Breast epithelium (tissue), 4 donors: Measurements from ENCODE around the gene OGA. TPM values are rescaled to one million over a fixed set of nuclear protein-coding genes. Genes with fewer than 3 reads are reported as not detected.
A peak's percentile ranks its signal among the peaks of the same experiment; 100 is the strongest.

ENCODE experiments used
- DNase-seq, 2 donors: peaks; one replicate each; pipeline ENCODE4 v3.0.0-alpha.2; 2019; ENCODE audit warnings: low spot score in 2 of 2
- H3K27ac ChIP-seq, 2 donors: fragments of 200-600 bp; sonication (generic) in 1 of 2; one replicate each; pipeline ENCODE4 v1.5.1; 2016 to 2019; ENCODE audit warnings: mild to moderate bottlenecking in 1 of 2
- H3K27me3 ChIP-seq, 2 donors: fragments of 200-600 bp; sonication (generic) in 1 of 2; one replicate each; pipeline versions ENCODE4 v1.5.1 to v1.6.0; 2017 to 2019; ENCODE audit warnings: control low read depth in 1 of 2, mild to moderate bottlenecking in 1 of 2
- H3K36me3 ChIP-seq: fragments of 200-600 bp; one replicate; pipeline ENCODE4 v1.5.1; 2019
- H3K4me1 ChIP-seq, 2 donors: fragments of 200-600 bp; sonication (generic); one replicate each; pipeline ENCODE4 v1.5.1; 2016 to 2019; ENCODE audit warnings: control low read depth in 1 of 2
- H3K4me3 ChIP-seq, 3 donors: fragments of 200-600 bp; sonication (generic); 1 replicate in 2 of 3; 2 replicates in 1 of 3; pipeline ENCODE4 v1.5.1; 2016 to 2019; ENCODE audit warnings: mild to moderate bottlenecking in 3 of 3, moderate library complexity in 2 of 3
- H3K9me3 ChIP-seq, 2 donors: fragments of 200-600 bp; sonication (generic) in 1 of 2; one replicate each; pipeline ENCODE4 v1.5.1; 2016 to 2019; ENCODE audit warnings: control low read depth in 1 of 2
- CTCF ChIP-seq, 3 donors: fragments of 450-650 bp; IDR thresholded peaks; one replicate each; pipeline ENCODE4 v1.5.1; 2016 to 2017; ENCODE audit warnings: antibody characterized with exemption in 3 of 3, mild to moderate bottlenecking in 3 of 3, moderate library complexity in 3 of 3
- POLR2A ChIP-seq: fragments of 450-650 bp; IDR thresholded peaks from one replicate; pipeline ENCODE4 v1.6.1; 2016; ENCODE audit warnings: antibody characterized with exemption, mild to moderate bottlenecking, moderate library complexity
- POLR2AphosphoS5 ChIP-seq, 3 donors: sonication (generic); formaldehyde crosslinking; IDR thresholded peaks; one replicate each; pipeline ENCODE4 v1.6.1; 2017; ENCODE audit warnings: antibody characterized with exemption in 3 of 3
- intact Hi-C: fragments of 100-400 bp; cut with DNase I; formaldehyde crosslinking; loops from one replicate; pipeline ENCODE4 v1.15.1; 2023; ENCODE audit warnings: low total_unique reads
- total RNA-seq, 3 donors: library from RNA; depleted of rRNA; stranded (reverse); fragments of >200 nt; gene quantifications; one replicate each; pipeline ENCODE4 v1.1.0, GENCODE V29; 2016

The OGA gene
- total RNA-seq, 3 donors from 2014 or later, result 169 to 200 (median 181) TPM

DNA sequence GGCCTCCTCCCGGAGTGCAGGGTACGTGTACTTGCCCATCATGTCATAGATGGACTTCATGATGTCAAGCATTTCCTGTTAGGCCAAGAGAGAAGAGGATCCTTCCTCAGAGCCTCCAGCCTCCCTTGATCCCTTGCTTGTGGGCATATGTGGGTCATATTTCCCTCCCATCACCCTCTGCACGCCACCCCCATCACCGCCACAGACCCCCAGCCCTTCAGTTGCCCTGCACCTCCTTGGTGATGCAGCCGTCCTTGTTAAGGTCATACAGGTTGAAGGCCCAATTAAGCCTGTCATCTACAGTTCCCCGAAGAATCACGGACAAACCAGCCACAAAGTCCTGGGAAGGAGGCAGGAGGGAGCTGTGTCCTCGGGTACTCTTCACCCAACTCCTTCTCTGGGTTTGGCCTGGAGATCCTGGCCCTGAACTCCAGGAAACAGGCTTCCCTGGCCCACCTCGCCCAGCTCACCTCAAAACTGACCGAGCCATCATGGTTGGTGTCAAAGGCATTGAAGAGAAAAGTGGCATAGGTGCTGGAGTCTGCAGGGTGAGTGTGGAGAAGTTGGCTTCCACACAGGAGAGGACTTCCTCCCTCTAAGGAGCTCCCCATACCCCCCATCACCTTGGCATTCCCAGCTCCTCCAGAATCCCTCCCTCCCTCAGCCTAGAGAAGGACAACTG, 9.8 kb upstream of the OGA start:
- intact Hi-C loops, result no loop called here
- Histone ChIP-seq H3K27me3 (no peaks in the 10 kb centered on the region), H3K36me3 (no peaks in the 10 kb centered on the region), H3K4me1 (no peaks in the 10 kb centered on the region), H3K4me3 (no peak overlapping the region), H3K27ac (no peak overlapping the region), H3K9me3 (no peaks in the 10 kb centered on the region)
- no peak for DNase-seq
- TF ChIP-seq POLR2AphosphoS5 (IDR thresholded peaks at IDR 0.05) (no peak), POLR2A (no peak), CTCF (IDR thresholded peaks at IDR 0.05) (no peak)

- no peaks in the 10 kb centered on the region for H3K36me3 ChIP-seq
- no peak overlapping the region for H3K27ac ChIP-seq
- H3K4me1 ChIP-seq, result no peaks in the 10 kb centered on the region
- intact Hi-C loops, result no loop called here
- no peaks in the 10 kb centered on the region for H3K9me3 ChIP-seq
- no peak for TF ChIP-seq POLR2AphosphoS5 (IDR thresholded peaks at IDR 0.05)
- no peaks in the 10 kb centered on the region for H3K27me3 ChIP-seq
- DNase-seq, result no peak
- no peak overlapping the region for H3K4me3 ChIP-seq
Measured at GRCh38 chr10:101826852-101827434, 8.7 kb upstream of the OGA start.

DNA sequence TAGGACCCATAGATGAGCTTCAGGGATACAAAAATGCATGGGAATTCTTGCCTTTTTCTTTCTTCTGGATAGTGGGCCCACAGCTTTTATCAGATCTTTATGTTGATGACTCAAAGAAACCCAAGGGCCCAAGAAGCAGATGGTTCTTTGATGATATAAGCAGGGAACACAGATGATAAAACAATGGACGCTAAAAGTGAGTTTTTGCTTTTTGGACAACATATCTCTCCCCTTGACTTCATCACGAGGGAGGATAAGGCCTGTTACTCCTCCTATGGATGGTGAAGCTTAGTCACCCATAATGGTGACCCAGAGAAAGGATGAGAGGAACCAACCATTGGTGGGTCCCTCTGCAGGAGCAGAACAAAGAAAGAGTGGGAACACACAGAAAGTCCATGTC, 6.5 kb upstream of the OGA start:
- Histone ChIP-seq H3K4me1 (no peaks in the 10 kb centered on the region), H3K27ac (no peak overlapping the region), H3K27me3 (no peaks in the 10 kb centered on the region), H3K36me3 (no peaks in the 10 kb centered on the region), H3K9me3 (no peaks in the 10 kb centered on the region), H3K4me3 (no peak overlapping the region)
- TF ChIP-seq POLR2A, result no peak
- no peak for TF ChIP-seq CTCF (IDR thresholded peaks at IDR 0.05)
- TF ChIP-seq POLR2AphosphoS5 (IDR thresholded peaks at IDR 0.05), result no peak
- no peak for DNase-seq
- intact Hi-C loops, result no loop called here

DNA sequence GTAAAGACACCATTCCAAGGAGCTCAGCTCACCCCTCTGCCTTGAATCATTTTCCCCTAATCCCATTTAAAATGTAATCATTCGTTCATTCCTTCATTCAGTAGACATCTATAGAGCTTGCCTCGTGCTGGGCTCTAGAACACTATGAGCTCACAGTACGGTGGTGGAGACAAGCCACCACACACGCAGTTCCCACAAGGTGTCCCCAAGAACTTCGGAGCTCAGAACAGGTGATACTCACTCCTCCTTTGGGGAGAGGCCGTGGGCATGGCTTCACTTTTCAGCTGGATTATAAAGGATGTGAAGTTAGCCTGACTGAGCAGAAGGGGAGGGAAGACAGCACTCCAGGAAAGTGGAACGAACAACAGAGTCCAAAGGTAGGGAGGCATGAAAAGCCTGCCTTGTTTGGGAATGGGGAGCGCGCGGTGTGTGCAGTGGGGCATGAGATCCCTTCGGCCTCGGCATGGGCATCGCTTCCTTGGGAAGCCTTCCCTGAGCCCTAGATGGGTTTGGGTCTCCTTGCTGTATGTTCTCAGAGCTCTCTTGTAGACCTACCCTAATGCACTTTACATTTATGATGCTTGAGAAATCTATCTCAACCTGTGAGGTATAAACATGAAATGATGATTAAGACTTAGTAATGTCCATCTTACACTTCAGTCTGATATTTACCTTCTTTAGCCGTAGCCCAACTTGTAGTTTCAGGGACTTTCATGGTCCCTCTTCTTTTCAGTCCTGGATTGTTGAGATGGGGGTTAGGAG, 809 bp upstream of the OGA start:
- TF ChIP-seq POLR2AphosphoS5 (IDR thresholded peaks at IDR 0.05), result no peak
- TF ChIP-seq CTCF (IDR thresholded peaks at IDR 0.05), result no peak
- TF ChIP-seq POLR2A, result no peak
- H3K9me3 ChIP-seq, result no peaks in the 10 kb centered on the region
- H3K36me3 ChIP-seq, result no peaks in the 10 kb centered on the region
- no peaks in the 10 kb centered on the region for H3K27me3 ChIP-seq
- H3K4me3 ChIP-seq, result peak overlapping the region; percentile 92 to 99 (median 96)
- peak overlapping the region; percentile 94 to 95 for H3K27ac ChIP-seq
- peaks cover 0 to 3% of the 10 kb centered on the region in 2 donors for H3K4me1 ChIP-seq
- intact Hi-C loops, result no loop called here
- DNase-seq, result peak in 1 of 2 donors; percentile 50

DNA sequence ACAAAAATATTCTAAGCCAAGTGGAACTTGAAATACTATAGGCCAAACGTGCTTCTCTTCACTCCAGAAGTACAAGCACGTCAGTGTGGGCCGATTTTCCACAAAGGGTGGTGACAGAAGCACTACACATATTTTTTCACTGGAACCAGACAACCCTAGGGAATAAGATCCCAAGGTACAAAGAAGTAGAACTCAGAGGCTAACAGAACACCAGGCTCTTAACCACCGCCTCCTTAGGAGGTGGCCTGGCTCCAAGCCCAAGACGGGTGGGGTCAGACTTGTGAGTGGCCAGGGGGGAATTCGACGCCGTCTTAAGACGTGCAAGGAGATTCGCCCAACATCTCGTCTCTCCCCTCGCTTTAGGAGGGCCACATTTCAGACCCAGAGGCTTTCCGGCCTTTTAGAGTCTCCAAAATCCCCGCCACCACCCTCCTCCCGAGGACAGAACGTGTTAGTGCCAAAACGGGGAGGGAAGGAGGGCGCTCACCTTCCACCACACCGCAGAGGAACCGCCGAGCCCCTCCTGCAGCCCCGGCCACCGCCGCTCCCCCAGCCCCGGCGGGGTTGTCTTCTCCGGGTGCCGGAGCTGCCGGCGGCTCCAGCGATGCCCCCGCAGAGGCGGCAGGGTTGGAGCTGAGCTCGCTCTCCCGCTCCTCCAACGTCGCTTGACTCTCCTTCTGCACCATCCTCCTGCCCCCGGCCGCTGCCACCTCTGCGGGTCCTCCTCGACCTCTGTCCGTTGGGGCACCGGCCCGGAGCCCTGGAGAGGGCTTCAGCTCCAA, 716 bp downstream of the OGA start:
- DNase-seq, result peak; percentile 87 to 90
- H3K4me1 ChIP-seq, result peaks cover 0 to 7% of the 10 kb centered on the region in 2 donors
- H3K9me3 ChIP-seq, result no peaks in the 10 kb centered on the region
- no peaks in the 10 kb centered on the region for H3K36me3 ChIP-seq
- no peaks in the 10 kb centered on the region for H3K27me3 ChIP-seq
- H3K4me3 ChIP-seq, result peak overlapping the region; percentile 92 to 99 (median 96)
- TF ChIP-seq POLR2AphosphoS5 (IDR thresholded peaks at IDR 0.05) (peak; percentile 17 to 47 (median 19)), CTCF (IDR thresholded peaks at IDR 0.05) (no peak)
- intact Hi-C loops, result no loop called here
- peak overlapping the region; percentile 94 to 95 for H3K27ac ChIP-seq
